ENCODE results near the gene AGAP1. TPM values are rescaled to one million over a fixed set of nuclear protein-coding genes. Genes with fewer than 3 reads are reported as not detected.

AGAP1 gene
- total RNA-seq, 1 donor, result 12.3 TPM

DNA sequence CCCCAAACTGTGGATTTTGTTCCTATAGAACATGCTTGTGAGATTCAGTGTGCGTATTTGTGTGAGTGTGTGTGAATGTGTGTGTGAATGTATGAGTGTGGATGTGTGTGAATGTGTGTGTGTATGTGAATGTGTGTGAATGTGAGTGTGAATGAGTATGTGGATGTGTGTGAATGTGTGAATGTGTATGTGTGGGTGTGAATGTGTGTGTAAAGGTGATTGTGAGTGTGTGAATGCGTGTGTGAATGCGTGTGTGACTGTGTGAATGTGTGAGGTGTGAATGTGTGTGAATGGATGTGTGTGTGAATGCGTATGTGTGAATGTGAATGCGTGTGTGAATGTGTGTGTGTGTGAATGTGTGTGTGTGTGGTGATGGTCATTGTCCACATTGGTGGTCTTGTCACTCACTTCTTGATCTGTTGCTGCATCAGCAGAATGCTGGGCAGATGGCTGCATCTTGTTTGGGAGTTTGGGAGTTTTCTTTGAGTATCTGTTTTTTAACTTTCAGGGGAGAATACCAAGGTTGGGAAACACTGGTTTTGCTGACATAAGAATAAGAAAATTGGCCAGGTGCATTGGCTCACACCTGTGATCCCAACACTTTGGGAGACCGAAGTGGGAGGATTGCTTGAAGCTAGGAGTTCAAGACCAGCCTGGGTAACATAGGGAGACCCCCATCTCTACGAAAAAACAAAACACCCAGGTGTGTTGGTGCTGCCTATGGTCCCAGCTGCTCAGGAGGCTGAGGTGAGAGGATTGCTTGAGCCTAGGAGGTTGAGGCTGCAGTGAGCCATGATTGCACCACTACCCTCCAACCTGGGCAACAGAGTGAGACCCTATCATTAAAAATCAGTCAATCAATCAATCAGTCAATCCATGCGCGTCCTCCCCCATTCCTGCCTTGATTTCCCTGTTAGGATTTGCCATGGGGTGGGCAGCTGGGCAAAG, 18.2 kb downstream of the AGAP1 start:
- TF ChIP-seq, protein P1, sequence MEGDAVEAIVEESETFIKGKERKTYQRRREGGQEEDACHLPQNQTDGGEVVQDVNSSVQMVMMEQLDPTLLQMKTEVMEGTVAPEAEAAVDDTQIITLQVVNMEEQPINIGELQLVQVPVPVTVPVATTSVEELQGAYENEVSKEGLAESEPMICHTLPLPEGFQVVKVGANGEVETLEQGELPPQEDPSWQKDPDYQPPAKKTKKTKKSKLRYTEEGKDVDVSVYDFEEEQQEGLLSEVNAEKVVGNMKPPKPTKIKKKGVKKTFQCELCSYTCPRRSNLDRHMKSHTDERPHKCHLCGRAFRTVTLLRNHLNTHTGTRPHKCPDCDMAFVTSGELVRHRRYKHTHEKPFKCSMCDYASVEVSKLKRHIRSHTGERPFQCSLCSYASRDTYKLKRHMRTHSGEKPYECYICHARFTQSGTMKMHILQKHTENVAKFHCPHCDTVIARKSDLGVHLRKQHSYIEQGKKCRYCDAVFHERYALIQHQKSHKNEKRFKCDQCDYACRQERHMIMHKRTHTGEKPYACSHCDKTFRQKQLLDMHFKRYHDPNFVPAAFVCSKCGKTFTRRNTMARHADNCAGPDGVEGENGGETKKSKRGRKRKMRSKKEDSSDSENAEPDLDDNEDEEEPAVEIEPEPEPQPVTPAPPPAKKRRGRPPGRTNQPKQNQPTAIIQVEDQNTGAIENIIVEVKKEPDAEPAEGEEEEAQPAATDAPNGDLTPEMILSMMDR (IDR thresholded peaks at IDR 0.05; ENCODE audit: insufficient read depth, low read length), result no peak
- H3K4me3 ChIP-seq (ENCODE audit: low read depth, low read length), result no peak overlapping the region
- DNase-seq (ENCODE audit: low read depth), result no peak

DNA sequence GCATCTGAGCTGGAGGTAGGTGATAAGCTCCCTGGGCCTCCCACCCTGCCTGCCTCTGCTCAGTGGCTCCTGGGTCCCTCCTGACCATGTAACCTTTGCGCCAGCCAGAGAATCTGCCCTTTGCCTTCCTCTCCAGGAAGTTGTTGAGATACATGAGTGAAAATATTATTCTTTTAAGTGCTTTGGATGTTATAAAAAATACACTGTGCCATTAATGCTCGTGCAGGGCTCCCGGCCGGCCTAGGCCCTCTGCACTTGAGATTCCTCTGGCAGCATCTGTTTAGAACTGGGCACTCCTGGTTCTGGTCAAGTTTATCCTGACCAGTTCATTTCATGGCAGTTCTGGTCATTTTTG, 18.8 kb downstream of the AGAP1 start:
- no peak overlapping the region for H3K4me3 ChIP-seq (ENCODE audit: low read depth, low read length)
- no peak for DNase-seq (ENCODE audit: low read depth)
- TF ChIP-seq, protein P1 (IDR thresholded peaks at IDR 0.05; ENCODE audit: insufficient read depth, low read length), result no peak

DNA sequence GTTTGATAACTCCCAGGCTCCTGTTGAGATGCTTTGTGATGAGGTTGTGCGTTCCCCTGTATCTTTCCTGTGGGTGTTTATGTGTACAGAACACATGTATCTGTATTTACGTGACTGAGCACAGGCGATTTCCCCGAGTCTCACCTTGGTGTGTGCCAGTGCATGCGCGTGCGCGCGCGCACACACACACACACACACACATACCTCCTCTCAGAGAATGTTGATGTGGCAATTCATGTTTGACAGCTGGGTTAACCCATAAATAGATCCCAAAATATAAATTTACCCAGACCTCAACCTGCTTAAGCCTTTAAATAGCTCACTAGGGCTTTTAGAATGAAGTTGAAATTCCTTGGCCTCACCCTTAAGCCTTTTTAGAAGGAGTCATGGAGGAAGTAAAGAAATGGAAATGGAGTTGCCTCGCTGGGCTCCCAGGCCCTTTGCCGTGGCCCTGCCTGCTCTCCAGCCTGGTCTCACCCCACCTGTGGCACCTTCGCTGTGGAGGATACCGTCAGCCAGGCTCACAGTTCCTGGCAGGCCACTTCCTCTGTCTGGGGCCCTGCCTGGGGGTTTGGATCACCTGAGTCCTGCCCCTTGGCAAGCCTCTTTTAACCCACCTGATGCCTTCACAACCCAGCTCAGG, 20.3 kb downstream of the AGAP1 start:
- H3K4me3 ChIP-seq (ENCODE audit: low read depth, low read length), result no peak overlapping the region
- TF ChIP-seq, protein P1 (IDR thresholded peaks at IDR 0.05; ENCODE audit: insufficient read depth, low read length), result no peak
- no peak for DNase-seq (ENCODE audit: low read depth)

DNA sequence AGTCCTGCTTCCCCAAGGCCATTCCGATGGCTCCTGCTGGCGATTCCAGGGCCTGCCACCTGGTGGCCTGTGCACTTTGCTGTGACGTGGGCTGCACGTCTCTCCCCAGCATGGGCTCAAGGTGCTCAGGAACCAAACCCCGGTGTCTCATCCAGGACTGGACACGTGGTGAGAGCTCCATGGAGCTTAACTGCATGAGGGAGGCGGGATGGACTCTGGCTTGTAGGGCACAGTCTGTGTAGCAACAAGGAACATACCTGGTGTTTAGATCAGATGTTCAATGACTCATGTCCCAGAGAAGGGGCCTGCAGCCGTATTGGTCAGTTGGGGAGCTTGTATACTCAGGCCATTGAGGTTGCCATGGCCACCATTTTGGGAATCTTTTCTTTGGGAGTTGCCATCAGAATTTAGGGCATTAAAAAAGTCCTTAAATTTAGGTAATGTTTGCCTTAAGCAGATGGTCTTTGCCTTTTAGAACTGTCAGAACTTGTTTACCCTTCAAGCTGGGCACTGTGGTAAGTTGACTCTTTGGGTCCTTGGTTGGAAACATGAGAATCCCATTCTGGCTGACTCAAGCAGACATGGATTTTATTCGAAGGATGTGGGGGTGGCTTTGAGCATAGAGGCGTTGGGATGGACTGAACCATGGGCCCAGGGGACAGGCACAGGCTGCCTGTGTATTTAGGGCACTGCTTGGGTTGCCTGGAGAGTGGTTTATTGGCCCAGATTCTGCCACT, 21.0 kb downstream of the AGAP1 start:
- DNase-seq (ENCODE audit: low read depth), result no peak
- no peak overlapping the region for H3K4me3 ChIP-seq (ENCODE audit: low read depth, low read length)
- TF ChIP-seq, protein P1 (IDR thresholded peaks at IDR 0.05; ENCODE audit: insufficient read depth, low read length), result no peak

DNA sequence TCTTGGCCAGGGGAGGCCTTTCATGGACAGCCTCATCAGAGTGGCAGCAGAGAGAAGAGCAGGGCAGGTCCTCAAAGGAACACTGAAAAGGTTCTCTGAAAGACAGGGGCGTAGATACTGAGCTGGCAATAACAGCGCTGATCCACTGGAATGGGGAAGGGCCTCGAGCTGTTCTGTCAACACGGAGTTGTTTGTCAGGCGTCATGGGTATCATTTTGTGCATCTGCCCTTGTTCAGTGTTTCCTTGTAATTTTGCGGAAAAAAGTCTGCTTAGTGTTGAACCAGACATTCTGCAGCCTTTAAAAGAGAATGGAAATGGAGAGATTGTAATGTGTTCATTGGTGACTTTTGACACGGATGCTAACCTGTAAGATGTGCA, 21.5 kb downstream of the AGAP1 start:
- no peak overlapping the region for H3K4me3 ChIP-seq (ENCODE audit: low read depth, low read length)
- TF ChIP-seq, protein P1 (IDR thresholded peaks at IDR 0.05; ENCODE audit: insufficient read depth, low read length), result no peak
- no peak for DNase-seq (ENCODE audit: low read depth)

DNA sequence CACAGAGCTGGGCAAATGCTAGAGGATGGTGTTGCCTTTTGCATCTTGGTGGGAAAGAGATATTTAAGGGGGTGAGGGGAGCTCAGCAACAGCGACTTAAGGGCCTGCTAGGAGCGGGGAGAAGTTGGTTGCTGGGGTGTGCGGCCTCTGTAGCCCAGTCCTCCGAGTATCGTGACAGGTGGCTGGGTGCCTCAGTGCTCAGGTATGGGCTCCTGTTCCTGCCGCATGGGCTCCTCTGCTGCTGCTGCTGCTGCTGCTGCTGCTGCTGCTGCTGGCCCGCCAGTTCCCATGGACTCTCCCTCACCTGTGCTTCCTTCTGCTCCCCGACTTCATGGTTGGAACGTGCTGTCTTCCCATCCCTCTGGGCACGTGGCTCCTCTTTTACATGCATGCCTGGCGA, 22.0 kb downstream of the AGAP1 start:
- TF ChIP-seq, protein P1 (IDR thresholded peaks at IDR 0.05; ENCODE audit: insufficient read depth, low read length), result no peak
- no peak overlapping the region for H3K4me3 ChIP-seq (ENCODE audit: low read depth, low read length)
- no peak for DNase-seq (ENCODE audit: low read depth)
